ENCODE results near the gene JRKL. TPM values are rescaled to one million over a fixed set of nuclear protein-coding genes. Genes with fewer than 3 reads are reported as not detected.
"Not testable (repeated sequence)": the region's sequence is repeated elsewhere in the genome, so short reads cannot be mapped to it uniquely, and the experiment has no call there.

The JRKL gene
- total RNA-seq, 4 donors from 2014 or later = 2.9 to 5.8 (median 3.6) TPM

GRCh38 chr11:96424693-96425092 is 34.9 kb downstream of the JRKL start:
- H3K9me3 ChIP-seq = no peaks in the 10 kb centered on the region
- ATAC-seq = no peak
- H3K4me3 ChIP-seq = no peak overlapping the region
- in situ Hi-C loops (cut with MboI; ENCODE audit: low sequenced_read_pairs in 4 of 4) (loop anchor here in 3 of 4 donors (5.0 to 10.0 kb wide), 2 partner anchors 587 to 590 kb away; no protein-coding TSS in a partner anchor), intact Hi-C loops (cut with DNase I; ENCODE audit: low total_unique reads) (loop anchor here (5.0 kb wide), 1 partner anchor 1272 kb away; no protein-coding TSS in a partner anchor)
- H3K27ac ChIP-seq = no peak overlapping the region
- no peak for DNase-seq
- H3K27me3 ChIP-seq = peaks cover 0 to 3% (median 0%) of the 10 kb centered on the region in 3 donors
- no peaks in the 10 kb centered on the region for H3K4me1 ChIP-seq
- no peak for TF ChIP-seq POLR2A (IDR thresholded peaks at IDR 0.05)
- no peak for TF ChIP-seq CTCF (IDR thresholded peaks at IDR 0.05 in 4 of 5, conservative IDR thresholded peaks at IDR 0.05 in 1 of 5)
- no peaks in the 10 kb centered on the region for H3K36me3 ChIP-seq

GRCh38 chr11:96430668-96431067 is 40.9 kb downstream of the JRKL start:
- Histone ChIP-seq H3K27me3 (no peaks in the 10 kb centered on the region), H3K4me3 (no peak overlapping the region), H3K27ac (no peak overlapping the region), H3K9me3 (no peaks in the 10 kb centered on the region), H3K4me1 (no peaks in the 10 kb centered on the region), H3K36me3 (no peaks in the 10 kb centered on the region)
- ATAC-seq (no peak), DNase-seq (no peak)
- TF ChIP-seq CTCF (IDR thresholded peaks at IDR 0.05 in 4 of 5, conservative IDR thresholded peaks at IDR 0.05 in 1 of 5) = no peak
- TF ChIP-seq POLR2A (IDR thresholded peaks at IDR 0.05) = no peak
- in situ Hi-C loops (cut with MboI; ENCODE audit: low sequenced_read_pairs in 4 of 4) = no loop called here
- intact Hi-C loops (cut with DNase I; ENCODE audit: low total_unique reads) = no loop called here

GRCh38 chr11:96432654-96433053 is 42.8 kb downstream of the JRKL start:
- in situ Hi-C loops (cut with MboI; ENCODE audit: low sequenced_read_pairs in 4 of 4); H3K27ac ChIP-seq; ATAC-seq; H3K4me3 ChIP-seq; intact Hi-C loops (cut with DNase I; ENCODE audit: low total_unique reads); H3K9me3 ChIP-seq; DNase-seq; H3K4me1 ChIP-seq; H3K27me3 ChIP-seq; H3K36me3 ChIP-seq: not testable (repeated sequence)

MicroRNA genes within 50 kb of the gene (microRNA counts, 767-probe panel; counts per million panel counts)
- 356 to 448 counts per million in 2 donors for microRNA hsa-miR-1260b

Small RNA genes within 50 kb of the gene (microRNA-seq; reads per million reads assigned to microRNA genes)
- 0 reads per million in 2 donors for gene MIR1260B (ENCODE audit: borderline replicate concordance in 2 of 2)

Other genes starting within 250 kb of the JRKL start
- 1 to 10 TPM; 4.1 to 6.3 (median 4.8) TPM for gene MAML2, start 46.8 kb upstream of the JRKL start, total RNA-seq
- gene CCDC82, start 101 bp upstream of the JRKL start, total RNA-seq = 1 to 10 TPM; 4.6 to 9.1 (median 6.6) TPM

All from gastrocnemius medialis (tissue), 4 donors.